Measurements from ENCODE around the gene ZBED2.

DNA sequence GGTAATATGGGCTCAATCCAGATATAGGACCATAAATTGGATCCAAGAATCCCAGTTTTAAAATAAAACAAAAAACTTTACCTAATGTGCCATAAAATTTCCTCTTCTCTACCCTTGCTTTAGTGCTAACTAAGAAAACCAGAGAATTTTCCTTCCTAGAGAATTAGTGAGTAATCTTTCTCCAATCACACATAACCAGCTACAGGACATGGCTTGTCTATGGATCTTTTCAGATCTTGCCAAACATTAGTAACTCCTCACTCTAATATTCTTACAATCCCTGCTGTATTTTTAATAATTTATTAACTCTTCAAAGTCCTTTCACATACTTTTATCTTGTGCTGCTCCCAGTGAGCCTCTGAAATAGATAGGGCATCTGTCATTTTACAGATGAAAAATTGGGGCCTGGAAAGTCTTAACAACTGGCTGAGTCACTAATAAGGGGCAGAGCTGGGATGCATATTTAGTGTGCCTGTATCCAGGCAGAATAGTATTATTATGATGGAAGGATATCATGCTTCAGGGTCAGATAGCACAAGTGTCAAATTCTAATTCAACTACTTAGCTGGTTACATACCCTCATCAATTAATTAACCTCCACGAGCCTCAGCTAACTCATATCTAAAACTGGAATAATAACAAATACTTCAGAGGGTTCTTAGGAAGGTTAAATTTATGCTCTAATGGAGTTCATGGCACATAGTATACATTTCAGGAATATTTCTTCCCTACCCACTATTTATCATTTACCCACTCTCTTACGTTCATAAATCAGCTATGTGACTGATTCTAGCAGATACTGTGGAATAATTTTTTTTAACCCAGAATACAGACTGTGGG lies 5.6 kb downstream of the ZBED2 start:
- no peak for TF ChIP-seq POLR2AphosphoS5 (IDR thresholded peaks at IDR 0.05)
- TF ChIP-seq, protein P1, sequence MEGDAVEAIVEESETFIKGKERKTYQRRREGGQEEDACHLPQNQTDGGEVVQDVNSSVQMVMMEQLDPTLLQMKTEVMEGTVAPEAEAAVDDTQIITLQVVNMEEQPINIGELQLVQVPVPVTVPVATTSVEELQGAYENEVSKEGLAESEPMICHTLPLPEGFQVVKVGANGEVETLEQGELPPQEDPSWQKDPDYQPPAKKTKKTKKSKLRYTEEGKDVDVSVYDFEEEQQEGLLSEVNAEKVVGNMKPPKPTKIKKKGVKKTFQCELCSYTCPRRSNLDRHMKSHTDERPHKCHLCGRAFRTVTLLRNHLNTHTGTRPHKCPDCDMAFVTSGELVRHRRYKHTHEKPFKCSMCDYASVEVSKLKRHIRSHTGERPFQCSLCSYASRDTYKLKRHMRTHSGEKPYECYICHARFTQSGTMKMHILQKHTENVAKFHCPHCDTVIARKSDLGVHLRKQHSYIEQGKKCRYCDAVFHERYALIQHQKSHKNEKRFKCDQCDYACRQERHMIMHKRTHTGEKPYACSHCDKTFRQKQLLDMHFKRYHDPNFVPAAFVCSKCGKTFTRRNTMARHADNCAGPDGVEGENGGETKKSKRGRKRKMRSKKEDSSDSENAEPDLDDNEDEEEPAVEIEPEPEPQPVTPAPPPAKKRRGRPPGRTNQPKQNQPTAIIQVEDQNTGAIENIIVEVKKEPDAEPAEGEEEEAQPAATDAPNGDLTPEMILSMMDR (IDR thresholded peaks at IDR 0.05), result no peak
- no peak for TF ChIP-seq POLR2A (IDR thresholded peaks at IDR 0.05)
- no peak for TF ChIP-seq EP300 (IDR thresholded peaks at IDR 0.05)
